ENCODE results near the gene MYO16.

MYO16 gene

GRCh38 chr13:109160887-109161669, 531.7 kb downstream of the MYO16 start:
- DNase-seq = no peak

DNA sequence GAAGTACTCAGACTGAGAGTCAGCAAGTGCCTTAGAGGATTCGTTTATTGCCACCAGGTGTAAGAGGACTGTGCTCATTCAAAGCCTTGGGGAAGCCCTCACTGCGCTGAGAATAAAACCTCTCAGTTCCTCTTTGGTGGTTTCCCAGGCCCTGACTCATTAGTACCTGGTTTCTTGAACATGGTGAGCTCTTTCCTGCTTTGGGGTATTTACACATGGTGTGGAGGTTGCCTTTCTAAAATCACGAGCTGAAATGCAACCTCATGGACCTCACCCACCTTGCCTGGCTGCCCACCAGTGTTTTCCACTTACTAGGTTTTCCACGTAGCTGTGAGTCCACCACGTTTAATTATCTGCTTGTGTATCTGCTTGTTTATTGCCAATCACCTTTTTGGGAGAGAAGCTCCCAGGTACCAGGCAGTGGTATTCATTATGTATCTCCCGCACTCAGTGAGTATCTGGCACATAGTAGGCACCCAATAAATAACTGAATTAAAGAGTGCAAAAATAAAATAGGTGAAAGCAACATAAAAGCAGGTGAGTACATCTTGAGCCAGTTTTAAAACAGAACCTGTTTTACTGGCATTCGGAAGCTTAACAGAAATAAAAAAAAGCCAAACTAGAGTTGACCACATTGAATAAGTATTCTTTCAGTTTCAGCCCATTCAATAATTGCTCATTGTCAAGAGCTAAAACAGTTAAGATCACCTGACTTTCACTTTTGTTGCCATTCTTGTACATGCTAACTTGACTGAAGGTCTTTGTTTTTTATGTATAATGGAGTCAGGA, 533.0 kb downstream of the MYO16 start:
- no peak for DNase-seq

DNA sequence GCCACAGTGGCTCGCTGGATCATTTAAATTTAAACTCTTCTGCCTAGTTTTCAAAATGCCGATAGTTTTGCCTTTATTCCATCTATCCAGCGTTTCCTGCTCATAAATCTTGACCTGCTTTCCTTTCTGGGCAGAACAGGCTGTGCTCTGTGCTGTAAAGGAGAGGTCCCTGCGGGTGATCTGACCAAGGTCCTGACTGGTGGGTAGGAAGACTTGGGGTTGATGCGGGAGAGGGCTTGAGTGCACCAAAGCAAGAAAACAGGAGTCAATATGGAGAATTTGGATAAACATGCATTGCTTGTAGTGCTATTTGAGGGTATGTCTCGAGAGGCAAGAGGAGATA, 533.6 kb downstream of the MYO16 start:
- no peak for DNase-seq

GRCh38 chr13:109165417-109165904, 536.0 kb downstream of the MYO16 start:
- no peak for DNase-seq

- DNase-seq = no peak
Observed at GRCh38 chr13:109166804-109167203, 537.4 kb downstream of the MYO16 start.

DNA sequence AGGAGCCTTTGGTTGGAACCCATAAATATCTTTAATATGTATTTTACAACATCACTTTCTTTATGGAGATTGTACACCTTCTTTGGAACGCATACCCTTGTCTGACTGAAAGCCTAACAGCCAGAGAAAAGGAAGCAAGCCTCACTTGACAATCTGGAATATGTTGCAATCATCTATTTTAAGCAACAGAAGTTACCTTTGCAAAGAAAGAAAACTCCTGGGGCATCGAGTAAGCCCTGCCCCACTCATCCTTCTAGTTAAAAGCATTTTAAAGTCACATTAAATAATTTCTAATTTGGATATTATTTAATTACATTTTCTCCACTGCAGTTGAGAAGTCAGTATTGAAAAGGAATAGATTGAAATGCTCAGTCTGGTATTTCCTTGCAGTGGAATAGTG, 542.7 kb downstream of the MYO16 start:
- no peak for DNase-seq

GRCh38 chr13:109175666-109176065, 546.3 kb downstream of the MYO16 start:
- DNase-seq = no peak

GRCh38 chr13:109180905-109181425, 551.6 kb downstream of the MYO16 start:
- DNase-seq = no peak

DNA sequence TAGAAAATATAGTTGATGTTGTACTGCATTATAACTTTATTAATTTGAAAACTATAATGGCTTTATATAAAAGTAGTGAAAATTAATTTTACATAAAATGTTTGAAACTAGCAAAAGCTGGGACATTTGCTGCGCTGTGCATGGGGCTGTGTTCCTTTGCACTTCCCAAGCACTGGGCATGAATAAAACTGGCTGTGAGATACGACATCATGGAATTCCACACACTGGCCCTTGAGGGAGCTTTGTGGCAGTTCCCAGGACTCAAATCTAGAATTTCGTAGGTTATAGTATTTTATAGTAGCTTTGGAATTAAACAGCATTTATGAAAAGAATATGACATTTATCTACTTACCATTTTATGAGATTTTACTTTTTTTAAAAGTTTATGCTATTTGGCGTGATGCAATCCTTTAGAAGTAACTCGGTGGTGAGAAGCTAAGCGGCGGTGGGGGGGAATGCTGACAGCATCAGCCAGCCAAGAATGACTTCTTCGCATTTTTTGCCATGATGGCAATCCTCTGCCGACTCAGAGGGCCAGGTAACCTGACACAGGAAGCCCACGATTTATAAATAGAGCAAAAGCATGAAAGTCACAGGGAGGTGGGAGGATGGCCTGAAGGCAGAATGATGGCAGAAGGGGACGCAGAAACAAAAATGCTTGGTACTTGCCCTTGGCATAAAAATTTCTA, 553.5 kb downstream of the MYO16 start:
- no peak for DNase-seq

DNA sequence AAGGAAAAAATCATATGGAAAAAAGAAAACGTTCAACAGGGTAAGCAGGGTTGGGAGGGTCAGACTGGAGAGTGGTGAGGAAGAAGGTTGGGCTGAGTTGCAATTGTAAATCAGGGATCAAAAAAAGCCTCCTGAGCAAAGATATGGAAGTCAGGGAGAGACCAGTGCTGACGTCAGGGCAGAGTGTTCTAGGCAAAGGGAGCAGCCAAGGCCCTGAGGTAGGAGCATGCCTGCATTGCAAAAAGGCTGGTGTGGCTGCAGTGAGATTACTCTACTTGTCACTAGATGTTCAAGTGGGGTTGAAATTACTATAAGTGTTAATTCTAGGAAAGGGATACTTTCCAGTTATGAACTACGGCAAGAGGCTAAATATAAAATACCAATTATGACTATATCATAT, 562.0 kb downstream of the MYO16 start:
- DNase-seq = no peak

GRCh38 chr13:109192306-109192705, 562.9 kb downstream of the MYO16 start:
- DNase-seq = no peak

DNA sequence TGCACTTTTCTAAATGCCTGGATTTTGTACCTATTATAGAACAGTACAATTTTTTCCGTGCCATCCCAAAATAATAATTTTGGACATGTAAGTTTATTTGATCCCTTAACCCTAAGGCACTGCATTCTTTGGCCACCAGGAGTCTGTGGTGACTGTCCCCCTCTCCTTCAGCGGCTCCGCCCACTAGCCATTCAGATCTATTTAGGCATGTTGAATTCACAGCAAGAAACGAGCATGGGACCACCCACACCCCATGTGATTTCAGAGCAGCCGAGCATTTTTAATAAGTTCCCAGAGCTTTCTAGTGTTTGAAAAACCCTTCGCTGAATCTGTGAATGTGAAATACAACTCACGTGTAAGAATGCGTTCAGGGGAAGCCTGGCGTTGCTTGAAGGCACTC, 567.5 kb downstream of the MYO16 start:
- DNase-seq = no peak

GRCh38 chr13:109198585-109198984, 569.2 kb downstream of the MYO16 start:
- no peak for DNase-seq

- no peak for DNase-seq
Observed at GRCh38 chr13:109199280-109199679, 569.9 kb downstream of the MYO16 start.

DNA sequence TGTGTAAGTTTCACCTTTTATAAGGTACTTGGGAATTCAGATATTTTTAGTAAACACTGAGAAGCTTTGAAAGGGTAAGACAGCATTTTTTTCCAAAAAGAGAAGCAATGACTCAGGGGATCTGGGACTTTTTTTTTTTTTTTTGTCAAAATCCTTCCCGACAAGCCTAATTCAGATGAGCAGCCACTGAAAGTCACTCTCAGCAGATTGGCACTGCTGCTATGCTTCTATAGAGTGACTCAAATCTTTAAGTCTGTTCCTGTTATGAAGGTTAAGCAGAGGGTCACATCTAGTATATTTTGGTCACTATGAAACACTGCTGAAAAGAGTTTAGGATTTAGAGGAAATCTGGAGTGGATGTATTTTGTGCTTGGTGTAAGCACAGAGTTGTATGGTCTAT, 571.1 kb downstream of the MYO16 start:
- no peak for DNase-seq

GRCh38 chr13:109203587-109203986, 574.2 kb downstream of the MYO16 start:
- DNase-seq = no peak

- DNase-seq = no peak
Observed at GRCh38 chr13:109204252-109204651, 574.8 kb downstream of the MYO16 start.

DNA sequence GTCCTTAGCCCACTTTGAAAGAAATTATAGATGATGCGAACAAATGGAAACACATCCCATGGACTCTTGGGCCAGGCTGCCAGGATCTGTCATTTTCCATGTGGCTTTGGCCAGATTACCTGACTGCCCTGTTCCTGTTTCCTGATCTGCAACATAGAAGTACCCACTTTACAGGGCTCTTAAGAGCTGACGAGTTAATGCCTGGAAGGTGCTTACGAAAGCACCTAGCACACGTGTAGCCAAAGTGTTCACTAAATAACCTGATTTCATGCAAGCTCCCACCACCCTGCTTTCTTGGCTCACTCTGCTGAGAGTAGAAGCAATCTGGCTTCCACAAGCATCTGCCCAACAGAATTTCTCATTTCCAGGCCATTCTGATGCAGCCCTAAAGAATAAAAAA, 575.2 kb downstream of the MYO16 start:
- no peak for DNase-seq

DNA sequence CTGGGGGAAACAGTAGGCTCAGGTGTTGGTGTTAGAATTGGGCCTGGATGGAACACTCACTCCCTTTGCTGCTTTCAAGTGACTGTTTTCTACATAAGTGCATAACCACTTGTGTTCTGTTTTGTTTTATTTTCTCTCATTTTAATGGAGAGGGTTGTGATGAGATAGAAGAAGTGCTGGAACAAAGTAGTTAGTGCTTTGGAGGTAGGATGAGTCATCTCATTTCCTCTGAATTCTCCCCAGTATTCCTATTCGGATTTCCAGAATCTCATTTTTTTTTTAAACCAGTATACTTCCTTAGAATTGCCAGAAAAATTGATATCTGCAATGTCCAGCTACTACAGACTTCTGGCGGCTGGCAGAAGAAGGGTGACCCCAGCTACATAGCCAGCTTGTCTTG, 575.9 kb downstream of the MYO16 start:
- DNase-seq = no peak

GRCh38 chr13:109206616-109207015, 577.2 kb downstream of the MYO16 start:
- DNase-seq = no peak

GRCh38 chr13:109207622-109208021, 578.2 kb downstream of the MYO16 start:
- no peak for DNase-seq

DNA sequence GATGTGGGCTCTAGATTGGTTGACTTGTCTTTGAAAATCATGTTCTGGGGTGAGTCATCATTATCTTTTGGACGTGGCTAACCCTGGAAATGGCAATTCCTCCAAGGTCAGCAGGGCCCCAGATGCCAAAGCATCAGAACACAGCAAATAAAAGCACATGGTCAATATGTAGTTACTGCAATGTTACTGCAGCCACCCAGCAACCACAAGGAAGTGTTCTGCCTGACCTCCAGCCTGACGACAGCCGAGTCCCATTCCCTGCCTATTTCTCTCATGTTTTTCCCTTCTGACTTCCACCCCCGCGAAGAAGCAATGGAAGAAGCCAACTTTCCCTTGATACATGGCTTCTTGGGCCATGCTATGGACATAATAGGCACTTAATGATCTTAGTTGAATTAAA, 579.1 kb downstream of the MYO16 start:
- no peak for DNase-seq

GRCh38 chr13:109209526-109209925, 580.1 kb downstream of the MYO16 start:
- DNase-seq = no peak

- no peak for DNase-seq
Observed at GRCh38 chr13:109211616-109212015, 582.2 kb downstream of the MYO16 start.
